ENCODE measurements around the gene LRRC34.

GRCh38 chr3:169787120-169787519, 25.6 kb downstream of the LRRC34 start:
- TF ChIP-seq SUZ12 (IDR thresholded peaks at IDR 0.05) (no peak), BHLHE40 (IDR thresholded peaks at IDR 0.05; ENCODE audit: borderline replicate concordance) (no peak), NFRKB (IDR thresholded peaks at IDR 0.05) (no peak), SP1 (IDR thresholded peaks at IDR 0.05) (no peak), ARNT (IDR thresholded peaks at IDR 0.05) (no peak), L3MBTL2 (conservative IDR thresholded peaks at IDR 0.05) (no peak), FOXA1 (IDR thresholded peaks at IDR 0.05) (no peak), ZNF384 (IDR thresholded peaks at IDR 0.05) (no peak), FOXM1 (IDR thresholded peaks at IDR 0.05; ENCODE audit: borderline replicate concordance) (no peak)

All from HEK293T (cell line).